B cell (primary cell): Measurements from ENCODE around the gene GDA. TPM values are rescaled to one million over a fixed set of nuclear protein-coding genes. Genes with fewer than 3 reads are reported as not detected.

Experiments
- ATAC-seq: fragments of 200-7000 bp; cut with Tn5 transposase; one replicate; pipeline ENCODE4 v1.10.0; 2021; ENCODE audit warnings: low read depth, mild to moderate bottlenecking, moderate number of reproducible peaks, moderate library complexity
- CTCF ChIA-PET: fragments of 350-600 bp; sonication (Branson Sonifier 250); formaldehyde crosslinking; loops from one replicate; lab custom pipeline; 2021; ENCODE audit warnings: antibody characterized with exemption, inconsistent platforms; lab: Charles Lee
- POLR2A ChIA-PET: fragments of 350-600 bp; sonication (Branson Sonifier 250); formaldehyde crosslinking; loops from one replicate; lab custom pipeline; 2021; ENCODE audit warnings: antibody characterized with exemption; lab: Charles Lee
- DNase-seq: peaks from one replicate; pipeline ENCODE4 v3.0.0; 2013
- H2AFZ ChIP-seq: 2 replicates; pipeline ENCODE4 v1.6.1; 2012; ENCODE audit warnings: mild to moderate bottlenecking, low read depth, low read length; ENCODE audit not compliant: insufficient read depth, poor library complexity, severe bottlenecking
- H3K27ac ChIP-seq, 2 donors: 1 replicate in 1 of 2; 2 replicates in 1 of 2; pipeline ENCODE4 v1.5.1; 2012 to 2013; ENCODE audit warnings: low read length in 2 of 2, mild to moderate bottlenecking in 2 of 2, moderate library complexity in 1 of 2
- H3K27me3 ChIP-seq, 4 experiments: fragments of 200-600 bp in 1 of 4; sonication (generic) in 1 of 4; replicated peaks in 1 of 4; 1 replicate in 2 of 4; 2 replicates in 2 of 4; pipeline versions ENCODE4 v1.6.1 to v1.7.0; 2013 to 2016; ENCODE audit warnings: low read length in 3 of 4, mild to moderate bottlenecking in 2 of 4, mixed read lengths in 1 of 4, moderate library complexity in 1 of 4; ENCODE audit not compliant: insufficient read depth in 4 of 4, control insufficient read depth in 3 of 4; ENCODE audit errors: control extremely low read depth in 1 of 4
- H3K36me3 ChIP-seq, 2 experiments: replicated peaks in 1 of 2; 1 replicate in 1 of 2; 2 replicates in 1 of 2; pipeline versions ENCODE4 v1.6.1 to v1.7.1; 2013; ENCODE audit warnings: low read length in 1 of 2; ENCODE audit not compliant: insufficient read depth in 2 of 2, control insufficient read depth in 1 of 2; ENCODE audit errors: control extremely low read depth in 1 of 2, extremely low read depth in 1 of 2
- H3K4me1 ChIP-seq, 2 donors: fragments of 200-600 bp in 1 of 2; sonication (generic) in 1 of 2; 1 replicate in 1 of 2; 2 replicates in 1 of 2; pipeline versions ENCODE4 v1.5.1 to v1.6.1; 2013 to 2017; ENCODE audit warnings: low read length in 2 of 2; ENCODE audit not compliant: control insufficient read depth in 2 of 2, insufficient read depth in 2 of 2
- H3K4me2 ChIP-seq: replicated peaks from 2 replicates; pipeline ENCODE3; 2012; ENCODE audit warnings: mild to moderate bottlenecking, low read depth, low read length; ENCODE audit not compliant: poor library complexity, severe bottlenecking
- H3K4me3 ChIP-seq, 5 experiments: fragments of 200-600 bp in 1 of 5; sonication (generic) in 1 of 5; 1 replicate in 3 of 5; 2 replicates in 2 of 5; pipeline versions ENCODE4 v1.5.1 to v1.7.0; 2011 to 2016; ENCODE audit warnings: low read length in 4 of 5, mild to moderate bottlenecking in 4 of 5, low read depth in 2 of 5, control low read depth in 1 of 5, moderate library complexity in 1 of 5; ENCODE audit not compliant: insufficient read depth in 1 of 5; ENCODE audit errors: control extremely low read depth in 1 of 5, extremely low read depth in 1 of 5
- H3K79me2 ChIP-seq: fragments of 200-600 bp; sonication (generic); one replicate; pipeline ENCODE4 v1.6.0; 2016; ENCODE audit warnings: low read length; ENCODE audit not compliant: control insufficient read depth, insufficient read depth
- H3K9ac ChIP-seq: fragments of 200-600 bp; sonication (generic); 2 replicates; pipeline ENCODE4 v1.6.1; 2017; ENCODE audit warnings: mild to moderate bottlenecking, low read length, moderate library complexity
- H3K9me3 ChIP-seq, 3 donors: one replicate each; pipeline versions ENCODE4 v1.6.1 to v1.7.1; 2013; ENCODE audit warnings: low read length in 2 of 3; ENCODE audit not compliant: control insufficient read depth in 2 of 3, insufficient read depth in 1 of 3; ENCODE audit errors: control extremely low read depth in 1 of 3
- H4K20me1 ChIP-seq: 2 replicates; pipeline ENCODE4 v1.6.0; 2012; ENCODE audit warnings: mild to moderate bottlenecking, low read length; ENCODE audit not compliant: insufficient read depth, control insufficient read depth, poor library complexity, severe bottlenecking
- H3K27ac Mint-ChIP-seq: one replicate; pipeline ENCODE4 v1.8.0; 2021; ENCODE audit warnings: mixed read lengths
- H3K27me3 Mint-ChIP-seq: one replicate; pipeline ENCODE4 v1.8.0; 2021; ENCODE audit warnings: mixed read lengths
- H3K4me1 Mint-ChIP-seq: one replicate; pipeline ENCODE4 v1.8.0; 2021; ENCODE audit warnings: mixed read lengths
- H3K4me3 Mint-ChIP-seq: one replicate; pipeline ENCODE4 v1.8.0; 2021; ENCODE audit warnings: mixed read lengths
- H3K9me3 Mint-ChIP-seq: one replicate; pipeline ENCODE4 v1.8.0; 2022; ENCODE audit warnings: mixed read lengths; ENCODE audit not compliant: insufficient read depth
- EZH2 ChIP-seq: IDR thresholded peaks from 2 replicates; pipeline ENCODE4 v1.6.1; 2012; ENCODE audit warnings: borderline replicate concordance, low read depth, mild to moderate bottlenecking, moderate library complexity, low read length; ENCODE audit not compliant: insufficient read depth, poor library complexity, severe bottlenecking
- WGBS: methylation state at CpG from one replicate; pipeline ENCODE4 v1.1.5; 2013; ENCODE audit warnings: missing lambda C conversion rate; ENCODE audit not compliant: insufficient coverage; 5-methylcytosine and 5-hydroxymethylcytosine counted together
- intact Hi-C: fragments of 100-400 bp; cut with micrococcal nuclease; formaldehyde crosslinking; loops from one replicate; pipeline ENCODE4 v1.10.0; 2022
- polyA plus RNA-seq: library from polyadenylated mRNA; depleted of rRNA; stranded (reverse); fragments of >200 nt; gene quantifications from 2 replicates; pipeline ENCODE4 v1.2.3, GENCODE V29; 2012
- total RNA-seq, 2 donors: library from RNA; stranded (reverse); fragments of 120-200 nt in 1 of 2; gene quantifications; 1 replicate in 1 of 2; 2 replicates in 1 of 2; pipeline versions ENCODE4 v1.2.3 to v1.2.4, GENCODE V29; 2013 to 2022
- TF ChIP-seq, protein P1 (sequence below): fragments of 200-600 bp; IDR thresholded peaks from one replicate; pipeline ENCODE4 v1.8.0; 2022; ENCODE audit warnings: antibody characterized with exemption, mild to moderate bottlenecking

Gene GDA
- total and polyA plus RNA-seq, 2 donors (not counting 1 experiment from before 2014, with no cell fraction given): not detected

GRCh38 chr9:72187121-72187695 lies 38.0 kb downstream of the GDA start:
- Mint-ChIP-seq H3K27ac (no peak overlapping the region), H3K4me1 (no peaks in the 10 kb centered on the region), H3K9me3 (peaks cover 4% of the 10 kb centered on the region), H3K4me3 (no peak overlapping the region), H3K27me3 (peaks cover 6% of the 10 kb centered on the region)
- TF ChIP-seq, protein P1, sequence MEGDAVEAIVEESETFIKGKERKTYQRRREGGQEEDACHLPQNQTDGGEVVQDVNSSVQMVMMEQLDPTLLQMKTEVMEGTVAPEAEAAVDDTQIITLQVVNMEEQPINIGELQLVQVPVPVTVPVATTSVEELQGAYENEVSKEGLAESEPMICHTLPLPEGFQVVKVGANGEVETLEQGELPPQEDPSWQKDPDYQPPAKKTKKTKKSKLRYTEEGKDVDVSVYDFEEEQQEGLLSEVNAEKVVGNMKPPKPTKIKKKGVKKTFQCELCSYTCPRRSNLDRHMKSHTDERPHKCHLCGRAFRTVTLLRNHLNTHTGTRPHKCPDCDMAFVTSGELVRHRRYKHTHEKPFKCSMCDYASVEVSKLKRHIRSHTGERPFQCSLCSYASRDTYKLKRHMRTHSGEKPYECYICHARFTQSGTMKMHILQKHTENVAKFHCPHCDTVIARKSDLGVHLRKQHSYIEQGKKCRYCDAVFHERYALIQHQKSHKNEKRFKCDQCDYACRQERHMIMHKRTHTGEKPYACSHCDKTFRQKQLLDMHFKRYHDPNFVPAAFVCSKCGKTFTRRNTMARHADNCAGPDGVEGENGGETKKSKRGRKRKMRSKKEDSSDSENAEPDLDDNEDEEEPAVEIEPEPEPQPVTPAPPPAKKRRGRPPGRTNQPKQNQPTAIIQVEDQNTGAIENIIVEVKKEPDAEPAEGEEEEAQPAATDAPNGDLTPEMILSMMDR: no peak
- no peak for TF ChIP-seq EZH2
- DNase-seq: no peak
- ChIA-PET POLR2A (no interaction called here), CTCF (no interaction called here)
- Histone ChIP-seq H3K9ac (no peak overlapping the region), H4K20me1 (no peaks in the 10 kb centered on the region), H3K9me3 (peaks cover 0 to 4% (median 4%) of the 10 kb centered on the region in 3 donors), H3K27ac (no peak overlapping the region), H3K79me2 (no peaks in the 10 kb centered on the region), H3K27me3 (no peaks in the 10 kb centered on the region), H2AFZ (no peak overlapping the region), H3K36me3 (no peaks in the 10 kb centered on the region), H3K4me3 (no peak overlapping the region), H3K4me2 (no peak overlapping the region), H3K4me1 (no peaks in the 10 kb centered on the region)
- WGBS: 40% methylated on average over 1 of the region's 3 CpGs
- ATAC-seq: no peak
- intact Hi-C loops: no loop called here

- no peak overlapping the region for H2AFZ ChIP-seq
- WGBS: 86% methylated on average over 1 of the region's 1 CpG
- Mint-ChIP-seq H3K4me1 (no peaks in the 10 kb centered on the region), H3K4me3 (no peak overlapping the region), H3K27ac (no peak overlapping the region), H3K9me3 (peaks cover 3% of the 10 kb centered on the region), H3K27me3 (peaks cover 11% of the 10 kb centered on the region)
- no peaks in the 10 kb centered on the region for H4K20me1 ChIP-seq
- DNase-seq (no peak), ATAC-seq (no peak)
- H3K4me1 ChIP-seq: peaks cover 0 to under 1% of the 10 kb centered on the region in 2 donors
- no peak overlapping the region for H3K4me2 ChIP-seq
- no peaks in the 10 kb centered on the region for H3K36me3 ChIP-seq
- CTCF ChIA-PET: no interaction called here
- POLR2A ChIA-PET: no interaction called here
- H3K9me3 ChIP-seq: peaks cover 0 to under 1% (median under 1%) of the 10 kb centered on the region in 3 donors
- no peak overlapping the region for H3K9ac ChIP-seq
- intact Hi-C loops: no loop called here
- H3K4me3 ChIP-seq: no peak overlapping the region
- peaks cover 0 to 2% (median 0%) of the 10 kb centered on the region in 4 experiments for H3K27me3 ChIP-seq
- TF ChIP-seq EZH2: no peak
- TF ChIP-seq, protein P1: no peak
- no peak overlapping the region for H3K27ac ChIP-seq
- no peaks in the 10 kb centered on the region for H3K79me2 ChIP-seq
Observed at GRCh38 chr9:72188232-72188631, 39.0 kb downstream of the GDA start.
